Fibroblast of villous mesenchyme (primary cell): ENCODE results near the gene PALLD. TPM values are rescaled to one million over a fixed set of nuclear protein-coding genes. Genes with fewer than 3 reads are reported as not detected.

ENCODE experiments used
- DNase-seq: peaks from one replicate; pipeline ENCODE4 v3.0.0-alpha.2; 2010; ENCODE audit warnings: low read depth
- H3K4me3 ChIP-seq: 2 replicates; pipeline ENCODE4 v1.5.1; 2011; ENCODE audit warnings: low read depth, mild to moderate bottlenecking, low read length
- CTCF ChIP-seq: IDR thresholded peaks from 2 replicates; pipeline ENCODE4 v1.5.1; 2012; ENCODE audit warnings: low read depth, mild to moderate bottlenecking, low read length; ENCODE audit not compliant: insufficient read depth
- total RNA-seq: library from RNA; depleted of rRNA; stranded (reverse); fragments of >200 nt; gene quantifications from 2 replicates; pipeline ENCODE4 v1.2.3, GENCODE V29; 2012

The PALLD gene
- total RNA-seq, 1 donor = 188 TPM

DNA sequence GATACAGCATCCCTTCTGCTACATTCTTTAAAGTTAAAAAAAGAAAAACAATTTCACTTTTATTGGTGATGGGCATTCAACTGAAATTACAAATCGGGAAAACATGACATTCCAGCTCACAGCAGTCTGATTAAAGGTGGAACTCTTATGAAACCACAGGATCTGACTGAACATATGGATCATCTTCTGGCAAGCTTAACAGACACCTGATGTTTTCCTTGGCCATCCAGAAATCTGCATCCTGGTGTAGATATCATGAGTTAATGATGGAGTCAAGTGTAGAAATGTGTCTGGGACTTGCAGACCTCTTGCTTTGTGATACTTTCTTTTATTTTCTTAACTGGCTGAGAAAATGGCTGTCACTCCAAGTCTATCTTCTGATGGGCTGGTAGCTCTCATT is 345.3 kb downstream of the PALLD start:
- DNase-seq = no peak
- no peak overlapping the region for H3K4me3 ChIP-seq
- TF ChIP-seq CTCF = no peak

- TF ChIP-seq CTCF = no peak
- DNase-seq = no peak
- H3K4me3 ChIP-seq = no peak overlapping the region
Measured at GRCh38 chr4:168843635-168844034, 346.8 kb downstream of the PALLD start.

DNA sequence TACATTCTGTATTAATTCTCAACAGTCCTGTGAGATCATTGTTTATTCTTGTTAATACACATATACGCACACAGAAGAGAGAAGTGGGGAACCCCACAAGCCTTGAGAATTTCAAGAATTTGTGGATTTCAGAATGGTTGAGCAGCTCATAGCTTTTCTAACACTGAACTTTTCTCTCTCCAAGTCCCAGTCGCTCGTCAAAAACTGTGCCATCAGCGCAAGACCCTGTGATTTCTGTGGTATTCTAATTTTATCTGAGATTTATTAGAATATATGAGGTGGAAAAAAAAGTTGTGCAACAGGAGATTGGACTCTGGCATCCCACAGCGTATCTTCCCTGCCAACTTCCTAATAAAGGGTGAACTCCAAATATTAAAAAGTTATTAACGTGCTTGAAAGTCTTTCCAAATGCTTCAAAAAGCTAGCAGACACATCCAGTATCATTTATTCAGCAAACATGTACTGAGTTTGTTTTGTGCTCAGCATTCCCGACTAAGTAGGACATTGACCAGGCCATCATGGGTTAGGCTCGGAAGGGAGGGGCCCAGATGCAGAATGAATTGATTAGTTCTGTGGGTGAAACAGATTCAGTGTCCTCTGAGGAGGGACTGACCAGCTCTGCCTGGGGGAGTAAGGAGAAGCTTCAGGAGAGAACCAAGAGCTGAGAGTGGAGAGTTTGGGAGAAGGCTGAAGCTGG is 347.6 kb downstream of the PALLD start:
- no peak for TF ChIP-seq CTCF
- DNase-seq = peak; percentile 84
- no peak overlapping the region for H3K4me3 ChIP-seq

GRCh38 chr4:168845897-168846296 is 349.0 kb downstream of the PALLD start:
- TF ChIP-seq CTCF = no peak
- DNase-seq = no peak
- no peak overlapping the region for H3K4me3 ChIP-seq

DNA sequence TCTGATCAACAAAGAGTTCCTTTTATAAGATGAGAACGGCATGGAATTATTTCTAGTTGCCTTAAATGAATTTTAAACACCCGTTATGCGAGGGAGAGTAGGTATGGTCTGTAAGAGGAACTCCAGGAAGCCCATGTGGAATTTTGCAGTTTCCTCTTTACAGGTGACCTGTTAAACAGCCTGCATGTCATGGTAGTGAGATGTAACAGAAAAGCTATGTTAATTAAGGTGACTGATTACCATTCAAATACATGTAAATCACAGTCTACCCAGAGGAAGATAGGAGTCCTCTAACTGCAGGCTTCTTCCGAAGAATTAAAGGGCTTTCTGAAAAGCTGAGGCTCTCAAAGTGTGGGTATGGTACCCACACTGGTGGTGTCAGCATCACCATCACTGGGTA is 349.6 kb downstream of the PALLD start:
- no peak overlapping the region for H3K4me3 ChIP-seq
- no peak for DNase-seq
- TF ChIP-seq CTCF = no peak

DNA sequence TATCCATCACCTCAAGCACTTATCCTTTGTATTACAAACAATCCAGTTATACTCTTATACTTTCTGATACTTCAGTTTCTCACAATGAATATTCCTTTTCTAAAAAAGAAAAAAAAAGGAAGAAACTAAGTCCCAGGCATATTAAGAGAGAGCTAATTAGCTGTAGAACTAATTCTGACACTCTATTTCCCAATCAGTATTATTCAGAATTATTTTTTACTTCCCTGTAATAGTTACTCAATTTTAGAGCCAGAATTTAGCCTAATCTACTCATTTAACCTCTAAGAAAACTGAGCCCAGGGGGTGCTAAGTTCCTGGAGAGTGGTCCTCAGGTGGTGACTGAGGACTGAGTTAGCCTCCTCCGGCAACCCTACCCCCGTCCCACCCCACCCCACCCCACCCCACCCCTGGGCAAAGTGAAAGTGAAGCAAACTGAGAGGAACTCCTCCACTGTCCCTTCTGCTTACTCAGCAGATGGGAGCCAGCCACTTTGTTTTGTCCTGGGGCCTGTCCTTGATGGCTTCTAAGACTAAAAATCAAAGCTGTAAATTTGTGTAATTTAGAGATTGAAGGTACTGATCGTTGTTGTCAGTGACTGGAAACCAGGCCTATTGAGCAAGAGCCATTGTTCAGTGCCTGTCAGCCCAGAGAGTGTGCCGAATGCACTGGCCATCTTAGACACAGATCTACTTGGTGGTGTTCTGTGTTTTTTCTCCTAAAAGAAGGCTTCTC is 351.1 kb downstream of the PALLD start:
- peak; percentile 62 for DNase-seq
- no peak for TF ChIP-seq CTCF
- peak overlapping the region; percentile 38 for H3K4me3 ChIP-seq
